PC-3 (cell line): ENCODE data around the gene SH3BP5L. TPM values are rescaled to one million over a fixed set of nuclear protein-coding genes. Genes with fewer than 3 reads are reported as not detected.

ENCODE experiments used
- ATAC-seq: fragments of 200-7000 bp; cut with Tn5 transposase; 2 replicates; pipeline ENCODE4 v1.9.1; 2020; ENCODE audit warnings: mild to moderate bottlenecking, moderate library complexity
- BruUV-seq: library from RNA; stranded (reverse); fragments of 400-500 nt; replicated peaks from 2 replicates; lab custom pipeline; 2021; lab: Mats Ljungman, UMichigan
- CTCF ChIA-PET: fragments of 300-600 bp; sonication (Branson Sonifier 250); formaldehyde crosslinking; loops from one replicate; lab custom pipeline; 2022; ENCODE audit warnings: antibody characterized with exemption; lab: Charles Lee
- POLR2A ChIA-PET: fragments of 300-600 bp; sonication (Branson Sonifier 250); formaldehyde crosslinking; loops from one replicate; lab custom pipeline; 2022; ENCODE audit warnings: antibody characterized with exemption; ENCODE audit not compliant: unreplicated experiment; lab: Charles Lee
- DNase-seq: peaks from one replicate; pipeline ENCODE4 v3.0.0-alpha.2; 2015
- H2AFZ ChIP-seq: fragments of 300-600 bp; sonication (generic); 2 replicates; pipeline ENCODE4 v1.6.0; 2016; ENCODE audit warnings: antibody characterized with exemption, low read length
- H3F3A ChIP-seq: fragments of 300-600 bp; sonication (generic); one replicate; pipeline ENCODE4 v1.6.0; 2017; ENCODE audit warnings: antibody characterized with exemption, low read length, control low read depth, mild to moderate bottlenecking; ENCODE audit not compliant: unreplicated experiment
- H3K27ac ChIP-seq: fragments of 300-600 bp; sonication (generic); 2 replicates; pipeline ENCODE4 v1.5.1; 2016; ENCODE audit warnings: mild to moderate bottlenecking, low read length
- H3K27me3 ChIP-seq: fragments of 300-600 bp; sonication (generic); 2 replicates; pipeline ENCODE4 v1.6.1; 2016; ENCODE audit warnings: low read length, mixed read lengths
- H3K36me3 ChIP-seq: fragments of 300-600 bp; sonication (generic); 2 replicates; pipeline ENCODE4 v1.6.1; 2016; ENCODE audit warnings: low read depth, mixed run types, low read length, mixed read lengths
- H3K4me1 ChIP-seq: fragments of 300-600 bp; sonication (generic); 2 replicates; pipeline ENCODE4 v1.5.1; 2016; ENCODE audit warnings: low read length; ENCODE audit not compliant: insufficient read depth
- H3K4me2 ChIP-seq: fragments of 300-600 bp; sonication (generic); 2 replicates; pipeline ENCODE4 v1.6.0; 2016; ENCODE audit warnings: low read length
- H3K4me3 ChIP-seq: fragments of 300-600 bp; sonication (generic); 2 replicates; pipeline ENCODE4 v1.5.1; 2016; ENCODE audit warnings: mild to moderate bottlenecking, low read length, mixed read lengths
- H3K79me2 ChIP-seq: fragments of 300-600 bp; sonication (generic); 2 replicates; pipeline ENCODE4 v1.6.1; 2017; ENCODE audit warnings: low read length, mixed read lengths
- H3K9ac ChIP-seq: fragments of 300-600 bp; sonication (generic); 2 replicates; pipeline ENCODE4 v1.6.0; 2016; ENCODE audit warnings: mild to moderate bottlenecking, low read length
- H3K9me2 ChIP-seq: fragments of 300-600 bp; sonication (generic); replicated peaks from 2 replicates; pipeline ENCODE4 v1.6.1; 2016; ENCODE audit warnings: mixed run types, low read length, mixed read lengths
- H3K9me3 ChIP-seq: fragments of 300-600 bp; sonication (generic); 2 replicates; pipeline ENCODE4 v1.6.1; 2016; ENCODE audit warnings: low read length, mixed read lengths
- H4K20me1 ChIP-seq: fragments of 300-600 bp; sonication (generic); 2 replicates; pipeline ENCODE4 v1.6.1; 2016; ENCODE audit warnings: low read length, mixed read lengths
- CTCF ChIP-seq: fragments of 300-600 bp; sonication (generic); conservative IDR thresholded peaks from 2 replicates; pipeline ENCODE4 v1.5.1; 2017; ENCODE audit warnings: antibody characterized with exemption, low read depth, mild to moderate bottlenecking, low read length
- EZH2 ChIP-seq: fragments of 300-600 bp; sonication (generic); IDR thresholded peaks from one replicate; pipeline ENCODE4 v1.6.1; 2017; ENCODE audit warnings: antibody characterized with exemption, mild to moderate bottlenecking, low read length; ENCODE audit not compliant: unreplicated experiment
- EZH2phosphoT487 ChIP-seq: fragments of 300-600 bp; sonication (generic); IDR thresholded peaks from 2 replicates; pipeline ENCODE4 v1.6.1; 2018; ENCODE audit warnings: mild to moderate bottlenecking, antibody characterized with exemption, low read length, borderline replicate concordance
- intact Hi-C: fragments of 100-400 bp; cut with micrococcal nuclease; formaldehyde crosslinking; loops from 2 replicates; pipeline ENCODE4 v1.9.0; 2023
- total RNA-seq: library from RNA; depleted of rRNA; stranded (reverse); fragments of >200 nt; gene quantifications from 2 replicates; pipeline ENCODE4 v1.2.3, GENCODE V29; 2014

The SH3BP5L gene
- total RNA-seq, 1 experiment from 2014 or later: 63.5 TPM

GRCh38 chr1:248824701-248825100 lies 1.0 kb downstream of the SH3BP5L start:
- intact Hi-C loops: loop anchor here (5.0 kb wide), 1 partner anchor 122 kb away; the partner anchor contains the start of gene OR14I1
- Histone ChIP-seq H3K4me2 (peak overlapping the region; percentile 88), H3K4me3 (peak overlapping the region; percentile 73), H3K27me3 (no peaks in the 10 kb centered on the region), H3K9me2 (no peaks in the 10 kb centered on the region), H2AFZ (no peak overlapping the region), H3K4me1 (peaks cover 69% of the 10 kb centered on the region), H3K27ac (peak overlapping the region; percentile 85), H4K20me1 (no peaks in the 10 kb centered on the region), H3K36me3 (peaks cover 22% of the 10 kb centered on the region), H3K79me2 (peaks cover 58% of the 10 kb centered on the region), H3K9me3 (no peaks in the 10 kb centered on the region), H3F3A (peaks cover 5% of the 10 kb centered on the region), H3K9ac (peak overlapping the region; percentile 80)
- no peak for ATAC-seq
- no TSS peak for BruUV-seq
- no peak for DNase-seq
- POLR2A ChIA-PET: no interaction called here
- TF ChIP-seq EZH2phosphoT487 (no peak), CTCF (no peak), EZH2 (no peak)
- CTCF ChIA-PET: no interaction called here

GRCh38 chr1:248824301-248824700 lies 1.4 kb downstream of the SH3BP5L start:
- Histone ChIP-seq H3K4me3 (peak overlapping the region; percentile 73), H3K4me2 (peak overlapping the region; percentile 88), H3K27me3 (no peaks in the 10 kb centered on the region), H3K9ac (peak overlapping the region; percentile 80), H3F3A (peaks cover 5% of the 10 kb centered on the region), H3K9me3 (no peaks in the 10 kb centered on the region), H3K9me2 (no peaks in the 10 kb centered on the region), H3K4me1 (peaks cover 69% of the 10 kb centered on the region), H3K27ac (peak overlapping the region; percentile 85), H2AFZ (no peak overlapping the region), H3K36me3 (peaks cover 22% of the 10 kb centered on the region), H3K79me2 (peaks cover 62% of the 10 kb centered on the region), H4K20me1 (no peaks in the 10 kb centered on the region)
- ChIA-PET CTCF (no interaction called here), POLR2A (no interaction called here)
- ATAC-seq: no peak
- no peak for TF ChIP-seq EZH2
- no peak for TF ChIP-seq EZH2phosphoT487
- TF ChIP-seq CTCF: no peak
- no TSS peak for BruUV-seq
- intact Hi-C loops: loop anchor here (5.0 kb wide), 1 partner anchor 122 kb away; the partner anchor contains the start of gene OR14I1
- no peak for DNase-seq

- CTCF ChIA-PET: no interaction called here
- no peaks in the 10 kb centered on the region for H3K9me2 ChIP-seq
- TF ChIP-seq EZH2phosphoT487 (no peak), CTCF (no peak), EZH2 (no peak)
- H3K4me3 ChIP-seq: peak overlapping the region; percentile 73
- ATAC-seq (peak; percentile 33), DNase-seq (peak; percentile 98)
- peaks cover 64% of the 10 kb centered on the region for H3K4me1 ChIP-seq
- peaks cover 5% of the 10 kb centered on the region for H3F3A ChIP-seq
- H3K9ac ChIP-seq: peak overlapping the region; percentile 62
- POLR2A ChIA-PET: no interaction called here
- intact Hi-C loops: loop anchor here (1.0 to 5.0 kb wide), 2 partner anchors 12 to 121 kb away; partner anchors contain the start of gene OR14I1
- BruUV-seq: no TSS peak
- peaks cover 29% of the 10 kb centered on the region for H3K36me3 ChIP-seq
- H3K4me2 ChIP-seq: peak overlapping the region; percentile 88
- H4K20me1 ChIP-seq: no peaks in the 10 kb centered on the region
- no peak overlapping the region for H2AFZ ChIP-seq
- no peaks in the 10 kb centered on the region for H3K9me3 ChIP-seq
- H3K79me2 ChIP-seq: peaks cover 69% of the 10 kb centered on the region
- H3K27me3 ChIP-seq: no peaks in the 10 kb centered on the region
- peak overlapping the region; percentile 85 for H3K27ac ChIP-seq
Measured at GRCh38 chr1:248823517-248824001, 2.2 kb downstream of the SH3BP5L start.
